Uterus (tissue), 2 donors: ENCODE measurements around the gene BOLA1.
"Not testable (repeated sequence)": the region's sequence is repeated elsewhere in the genome, so short reads cannot be mapped to it uniquely, and the experiment has no call there.

ENCODE experiments used
- POLR2A ChIP-seq, 2 donors: fragments of 450-650 bp; IDR thresholded peaks; one replicate each; pipeline ENCODE4 v1.6.1; 2016; ENCODE audit warnings: antibody characterized with exemption in 2 of 2, mild to moderate bottlenecking in 1 of 2, moderate library complexity in 1 of 2
- TF ChIP-seq, protein P1 (sequence below), 4 experiments: fragments of 200-600 bp in 2 of 4; fragments of 450-650 bp in 2 of 4; sonication (generic) in 2 of 4; IDR thresholded peaks; one replicate each; pipeline ENCODE4 v1.5.1; 2016 to 2019; ENCODE audit warnings: antibody characterized with exemption in 4 of 4, mild to moderate bottlenecking in 2 of 4, moderate library complexity in 1 of 4

GRCh38 chr1:149852263-149852662 lies 47.1 kb upstream of the BOLA1 start:
- TF ChIP-seq, protein P1, sequence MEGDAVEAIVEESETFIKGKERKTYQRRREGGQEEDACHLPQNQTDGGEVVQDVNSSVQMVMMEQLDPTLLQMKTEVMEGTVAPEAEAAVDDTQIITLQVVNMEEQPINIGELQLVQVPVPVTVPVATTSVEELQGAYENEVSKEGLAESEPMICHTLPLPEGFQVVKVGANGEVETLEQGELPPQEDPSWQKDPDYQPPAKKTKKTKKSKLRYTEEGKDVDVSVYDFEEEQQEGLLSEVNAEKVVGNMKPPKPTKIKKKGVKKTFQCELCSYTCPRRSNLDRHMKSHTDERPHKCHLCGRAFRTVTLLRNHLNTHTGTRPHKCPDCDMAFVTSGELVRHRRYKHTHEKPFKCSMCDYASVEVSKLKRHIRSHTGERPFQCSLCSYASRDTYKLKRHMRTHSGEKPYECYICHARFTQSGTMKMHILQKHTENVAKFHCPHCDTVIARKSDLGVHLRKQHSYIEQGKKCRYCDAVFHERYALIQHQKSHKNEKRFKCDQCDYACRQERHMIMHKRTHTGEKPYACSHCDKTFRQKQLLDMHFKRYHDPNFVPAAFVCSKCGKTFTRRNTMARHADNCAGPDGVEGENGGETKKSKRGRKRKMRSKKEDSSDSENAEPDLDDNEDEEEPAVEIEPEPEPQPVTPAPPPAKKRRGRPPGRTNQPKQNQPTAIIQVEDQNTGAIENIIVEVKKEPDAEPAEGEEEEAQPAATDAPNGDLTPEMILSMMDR (IDR thresholded peaks at IDR 0.05), result not testable (repeated sequence)
- not testable (repeated sequence) for TF ChIP-seq POLR2A (IDR thresholded peaks at IDR 0.05)
